Endothelial cell of umbilical vein (primary cell): Measurements from ENCODE around the gene CDYL. TPM values are rescaled to one million over a fixed set of nuclear protein-coding genes. Genes with fewer than 3 reads are reported as not detected.

ENCODE experiments used
- BruUV-seq: library from RNA; stranded (reverse); fragments of 400-500 nt; replicated peaks from 2 replicates; lab custom pipeline; 2021; lab: Mats Ljungman, UMichigan
- CTCF ChIA-PET: fragments of 300-600, 350-600 bp; sonication (Branson Sonifier 250); formaldehyde crosslinking; loops from one replicate; lab custom pipeline; 2021; ENCODE audit warnings: antibody characterized with exemption, inconsistent platforms; lab: Charles Lee
- POLR2A ChIA-PET: fragments of 300-600, 350-600 bp; sonication (Branson Sonifier 250); formaldehyde crosslinking; loops from one replicate; lab custom pipeline; 2021; ENCODE audit warnings: antibody characterized with exemption, inconsistent platforms; lab: Charles Lee
- DNase-seq: peaks from one replicate; pipeline ENCODE4 v3.0.0-alpha.2; 2011; ENCODE audit warnings: low read depth, low spot score
- FAIRE-seq: peaks from 2 replicates; lab custom pipeline; 2011; peaks lifted over from hg19 to GRCh38; lab: Jason Lieb, UNC
- H2AFZ ChIP-seq: 2 replicates; pipeline ENCODE4 v1.6.0; 2012; ENCODE audit warnings: low read depth, low read length, control low read depth, inconsistent platforms
- H3K27ac ChIP-seq: 2 replicates; pipeline ENCODE4 v1.5.1; 2011; ENCODE audit warnings: low read depth, mild to moderate bottlenecking, control low read depth, low read length, moderate library complexity; ENCODE audit not compliant: insufficient read depth
- H3K27me3 ChIP-seq, 2 experiments: 2 replicates each; pipeline versions ENCODE4 v1.6.0 to v1.6.1; 2011; ENCODE audit warnings: low read length in 2 of 2, mixed read lengths in 1 of 2; ENCODE audit not compliant: control insufficient read depth in 2 of 2, insufficient read depth in 2 of 2
- H3K36me3 ChIP-seq, 2 experiments: 2 replicates in 1 of 2; 3 replicates in 1 of 2; pipeline ENCODE4 v1.5.1; 2011; ENCODE audit warnings: low read length in 2 of 2, mild to moderate bottlenecking in 1 of 2, moderate library complexity in 1 of 2; ENCODE audit not compliant: control insufficient read depth in 2 of 2, insufficient read depth in 2 of 2; ENCODE audit errors: extremely low read depth in 1 of 2
- H3K4me1 ChIP-seq: 3 replicates; pipeline ENCODE4 v1.5.1; 2011; ENCODE audit warnings: mild to moderate bottlenecking, low read length; ENCODE audit not compliant: control insufficient read depth, insufficient read depth; ENCODE audit errors: extremely low read depth
- H3K4me2 ChIP-seq: 2 replicates; pipeline ENCODE4 v1.6.1; 2011; ENCODE audit warnings: low read length, control low read depth, mixed read lengths; ENCODE audit not compliant: insufficient read depth
- H3K4me3 ChIP-seq, 3 experiments: fragments of 200-600 bp in 1 of 3; sonication (generic), shearing (Covaris generic) in 1 of 3; replicated peaks in 1 of 3; 2 replicates each; pipeline ENCODE4 v1.5.1; 2011 to 2016; ENCODE audit warnings: control low read depth in 3 of 3, low read length in 3 of 3, mild to moderate bottlenecking in 2 of 3, inconsistent platforms in 1 of 3, low read depth in 1 of 3, moderate library complexity in 1 of 3; ENCODE audit not compliant: insufficient read depth in 1 of 3
- H3K79me2 ChIP-seq: 2 replicates; pipeline ENCODE4 v1.6.0; 2012; ENCODE audit warnings: low read length, inconsistent platforms; ENCODE audit not compliant: control insufficient read depth, insufficient read depth
- H3K9ac ChIP-seq: replicated peaks from 2 replicates; pipeline ENCODE3; 2011; ENCODE audit warnings: low read length, control low read depth; ENCODE audit not compliant: insufficient read depth; ENCODE audit errors: extremely low read depth
- H3K9me1 ChIP-seq: replicated peaks from 3 replicates; pipeline ENCODE4 v1.6.0; 2011; ENCODE audit warnings: mild to moderate bottlenecking, low read length; ENCODE audit not compliant: control insufficient read depth, insufficient read depth; ENCODE audit errors: extremely low read depth
- H3K9me3 ChIP-seq: replicated peaks from 2 replicates; pipeline ENCODE4 v1.5.1; 2012; ENCODE audit warnings: low read length, inconsistent platforms; ENCODE audit not compliant: control insufficient read depth, insufficient read depth
- H4K20me1 ChIP-seq: replicated peaks from 2 replicates; pipeline ENCODE3; 2011; ENCODE audit warnings: mild to moderate bottlenecking, low read length; ENCODE audit not compliant: control insufficient read depth, insufficient read depth; ENCODE audit errors: extremely low read depth
- CTCF ChIP-seq, 2 donors: IDR thresholded peaks; 1 replicate in 1 of 2; 2 replicates in 1 of 2; pipeline ENCODE4 v1.5.1; 2011; ENCODE audit warnings: low read length in 2 of 2, mild to moderate bottlenecking in 2 of 2, moderate library complexity in 2 of 2, control low read depth in 1 of 2, inconsistent platforms in 1 of 2, low read depth in 1 of 2; ENCODE audit not compliant: insufficient read depth in 1 of 2; ENCODE audit errors: extremely low read depth in 1 of 2
- EZH2 ChIP-seq: IDR thresholded peaks from 2 replicates; pipeline ENCODE4 v1.6.1; 2012; ENCODE audit warnings: borderline replicate concordance, low read depth, mild to moderate bottlenecking, moderate library complexity, low read length, inconsistent platforms; ENCODE audit not compliant: severe bottlenecking
- FOS ChIP-seq: IDR thresholded peaks from 2 replicates; pipeline ENCODE4 v1.6.1; 2011; ENCODE audit warnings: mild to moderate bottlenecking, low read length, moderate library complexity, borderline replicate concordance; ENCODE audit not compliant: insufficient read depth
- GATA2 ChIP-seq: IDR thresholded peaks from 2 replicates; pipeline ENCODE4 v1.7.0; 2011; ENCODE audit warnings: low read depth, mild to moderate bottlenecking, moderate library complexity, mixed read lengths, low read length; ENCODE audit not compliant: insufficient read length, insufficient read depth
- JUN ChIP-seq: IDR thresholded peaks from 2 replicates; pipeline ENCODE4 v1.6.1; 2011; ENCODE audit warnings: borderline replicate concordance, low read depth; ENCODE audit not compliant: insufficient read length, insufficient read depth
- MAX ChIP-seq: IDR thresholded peaks from 2 replicates; pipeline ENCODE4 v1.6.1; 2011; ENCODE audit not compliant: insufficient read depth, insufficient read length
- MYC ChIP-seq: IDR thresholded peaks from one replicate; pipeline ENCODE4 v1.6.1; 2011; ENCODE audit warnings: mild to moderate bottlenecking, low read depth, low read length
- POLR2A ChIP-seq: IDR thresholded peaks from 2 replicates; pipeline ENCODE4 v1.6.1; 2012; ENCODE audit warnings: low read depth, mild to moderate bottlenecking, control low read depth, low read length
- POLR2AphosphoS5 ChIP-seq: IDR thresholded peaks from 2 replicates; pipeline ENCODE4 v1.6.1; 2012; ENCODE audit warnings: low read depth, mild to moderate bottlenecking, control low read depth, low read length, moderate library complexity; ENCODE audit not compliant: insufficient read depth
- dilution Hi-C: fragments of 300-500 bp; cut with MboI; formaldehyde crosslinking; loops from one replicate; pipeline ENCODE4 v1.15.0; 2019; ENCODE audit warnings: low sequenced_read_pairs; ENCODE audit not compliant: extremely low pct_ligation_motif_present
- intact Hi-C: fragments of 100-400 bp; cut with micrococcal nuclease; formaldehyde crosslinking; loops from one replicate; pipeline ENCODE4 v1.10.0; 2022
- polyA plus RNA-seq, 4 experiments: library from polyadenylated mRNA; depleted of rRNA in 3 of 4; stranded (reverse) in 3 of 4; unstranded in 1 of 4; fragments of >200 nt; gene quantifications; 2 replicates each; pipeline versions ENCODE4 v1.2.1 to v1.2.3, GENCODE V29; 2011 to 2012; ENCODE audit warnings: missing spikeins in 1 of 4
- total RNA-seq: library from RNA; stranded (reverse); gene quantifications from 2 replicates; pipeline ENCODE4 v1.2.3, GENCODE V29; 2021

CDYL gene
- total and polyA plus RNA-seq, 2 donors (not counting 3 experiments of a cell fraction or from before 2014, with no cell fraction given): 10.2 to 35.6 TPM

GRCh38 chr6:4781967-4782575, 5.9 kb downstream of the CDYL start:
- Histone ChIP-seq H3K4me2 (no peak overlapping the region), H3K4me1 (peaks cover 9% of the 10 kb centered on the region), H3K79me2 (peaks cover 89% of the 10 kb centered on the region), H4K20me1 (peaks cover 6% of the 10 kb centered on the region), H3K36me3 (no peaks in the 10 kb centered on the region), H3K9ac (no peak overlapping the region), H3K9me1 (peaks cover 5% of the 10 kb centered on the region), H2AFZ (no peak overlapping the region), H3K4me3 (no peak overlapping the region), H3K27ac (no peak overlapping the region), H3K9me3 (no peaks in the 10 kb centered on the region), H3K27me3 (no peaks in the 10 kb centered on the region)
- ChIA-PET POLR2A (no interaction called here), CTCF (no interaction called here)
- DNase-seq (no peak), FAIRE-seq (no peak)
- no peak for TF ChIP-seq MYC
- no peak for TF ChIP-seq MAX
- TF ChIP-seq POLR2A: no peak
- no peak for TF ChIP-seq FOS
- no peak for TF ChIP-seq GATA2
- no peak for TF ChIP-seq EZH2
- no peak for TF ChIP-seq POLR2AphosphoS5
- no peak for TF ChIP-seq JUN
- no peak for TF ChIP-seq CTCF (IDR thresholded peaks at IDR 0.05; ENCODE audit: extremely low read depth in 1 of 2, insufficient read depth in 1 of 2, low read depth in 1 of 2, low read length in 2 of 2)
- BruUV-seq: no TSS peak
- intact Hi-C loops: no loop called here
- dilution Hi-C loops: no loop called here
